Stimulated activated CD8-positive, alpha-beta memory T cell treated with anti-CD3 and anti-CD28 coated beads, Interleukin-15, amount 100 ng/mL, for 1 hour (primary cell): ENCODE data around the gene ABCG1.
"Not testable (repeated sequence)": the region's sequence is repeated elsewhere in the genome, so short reads cannot be mapped to it uniquely, and the experiment has no call there.

Source experiments
- DNase-seq: peaks from one replicate; pipeline ENCODE4 v3.0.0-alpha.2; 2020; ENCODE audit warnings: low read depth

Gene ABCG1

GRCh38 chr21:42218836-42219605 lies at the start of gene ABCG1:
TSS of gene ABCG1 (plus strand) at chr21:42219140. CDS start at chr21:42219263, 123 bp downstream.
- DNase-seq = no peak

- no peak for DNase-seq
Measured at GRCh38 chr21:42169758-42170157, 49.2 kb upstream of the ABCG1 start.

- DNase-seq = no peak
Measured at GRCh38 chr21:42171091-42172053, 47.6 kb upstream of the ABCG1 start.

DNA sequence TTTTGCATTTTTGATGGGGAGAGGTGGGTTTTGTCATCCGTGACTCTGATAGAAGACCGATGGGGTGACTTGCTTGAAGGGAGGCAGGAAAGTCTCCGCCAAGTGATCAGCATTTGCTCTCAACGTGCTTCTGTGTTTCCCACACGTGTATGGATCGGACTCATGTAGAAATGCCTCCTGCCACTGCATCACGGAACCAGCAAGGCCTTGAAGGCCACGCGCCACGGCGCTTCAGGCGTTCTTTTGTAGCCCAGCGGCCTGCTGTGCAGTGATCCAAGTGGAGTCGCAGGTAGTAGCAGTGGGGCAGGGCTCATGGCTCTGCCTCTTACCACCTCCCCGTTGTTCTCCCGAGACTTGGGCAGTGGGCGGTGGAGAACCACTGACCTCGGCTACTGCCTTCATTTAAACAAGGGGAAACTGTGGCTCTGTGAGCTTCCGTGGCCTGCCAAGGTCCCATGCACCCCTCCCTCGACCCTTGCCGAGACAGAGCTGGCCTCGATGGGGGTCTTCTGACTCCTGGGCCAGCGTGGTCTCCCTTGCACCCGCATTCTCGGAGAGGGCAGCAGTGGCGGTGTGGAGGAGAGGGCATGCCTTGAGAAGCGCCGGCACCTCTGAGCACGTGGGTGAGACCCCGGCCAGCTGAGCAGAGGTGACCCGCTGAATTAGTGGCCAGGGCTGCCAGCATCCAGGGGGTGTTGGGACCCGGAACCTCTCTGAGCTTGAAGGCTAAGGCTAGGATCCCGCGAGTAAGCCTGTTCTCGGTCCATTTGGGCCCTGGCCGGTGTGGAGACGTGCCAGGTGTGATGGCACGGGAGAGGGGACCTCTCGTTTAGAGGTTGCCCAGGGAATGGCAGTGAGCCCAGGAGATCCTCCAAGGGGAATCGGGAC lies 46.1 kb upstream of the ABCG1 start:
- no peak for DNase-seq

DNA sequence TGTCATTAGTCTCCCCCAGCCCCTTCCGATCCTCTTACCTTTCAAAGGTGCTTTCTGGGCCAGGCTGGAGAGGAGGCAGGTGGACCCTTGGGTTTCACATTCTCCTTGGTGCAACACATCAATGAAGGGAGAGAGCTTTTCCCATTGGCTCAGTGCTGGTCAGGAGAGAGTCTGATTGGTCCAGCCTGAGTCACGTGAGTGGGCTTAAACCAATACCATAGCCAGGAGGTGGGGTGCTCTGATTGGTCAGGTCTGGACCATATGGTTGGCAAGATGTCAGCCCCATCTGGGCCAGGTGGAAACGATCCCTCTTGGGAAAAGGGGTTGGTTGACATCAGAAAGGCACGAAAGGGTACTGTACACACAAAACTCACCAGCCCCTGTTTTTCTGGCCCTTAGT lies 44.8 kb upstream of the ABCG1 start:
- no peak for DNase-seq

GRCh38 chr21:42175110-42175710 lies 43.7 kb upstream of the ABCG1 start:
- DNase-seq = no peak

DNA sequence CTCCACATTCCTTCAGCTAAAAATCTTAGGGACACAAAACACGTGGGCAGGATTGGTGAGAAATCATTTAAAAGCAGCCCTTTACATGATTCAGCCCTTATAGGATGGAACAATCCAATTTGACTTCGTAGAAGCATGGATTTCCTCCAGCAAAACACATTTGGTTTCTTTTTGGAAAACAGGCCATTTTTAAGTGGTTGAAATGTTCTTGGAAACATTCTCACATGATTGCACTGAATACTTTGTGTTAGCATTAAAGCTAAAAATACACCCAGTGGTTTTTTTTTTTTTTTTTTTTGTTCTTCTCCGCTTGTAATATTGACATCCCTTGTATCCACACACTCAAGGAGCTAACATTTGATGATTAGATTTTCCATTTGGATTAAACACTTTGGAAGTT lies 42.1 kb upstream of the ABCG1 start:
- no peak for DNase-seq

DNA sequence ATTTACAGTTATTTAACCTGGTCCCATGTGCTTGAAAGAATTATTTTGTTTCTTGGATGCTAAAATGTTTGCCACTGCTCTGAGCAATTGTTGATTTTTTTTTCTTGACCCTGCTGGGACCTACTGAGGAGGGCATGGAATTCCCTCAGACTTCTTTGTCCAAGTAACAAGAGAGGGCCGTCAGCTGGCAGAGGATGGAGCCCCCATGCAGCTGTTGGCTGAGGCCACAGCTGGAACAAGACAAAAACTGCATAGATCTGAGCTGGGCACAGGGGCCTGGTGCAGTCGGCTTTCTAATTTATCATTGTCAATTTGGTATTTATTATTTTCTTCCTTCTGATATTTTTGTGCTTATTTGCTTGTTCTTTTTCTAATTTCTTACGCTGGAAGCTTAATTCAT lies 39.6 kb upstream of the ABCG1 start:
- DNase-seq = no peak

DNA sequence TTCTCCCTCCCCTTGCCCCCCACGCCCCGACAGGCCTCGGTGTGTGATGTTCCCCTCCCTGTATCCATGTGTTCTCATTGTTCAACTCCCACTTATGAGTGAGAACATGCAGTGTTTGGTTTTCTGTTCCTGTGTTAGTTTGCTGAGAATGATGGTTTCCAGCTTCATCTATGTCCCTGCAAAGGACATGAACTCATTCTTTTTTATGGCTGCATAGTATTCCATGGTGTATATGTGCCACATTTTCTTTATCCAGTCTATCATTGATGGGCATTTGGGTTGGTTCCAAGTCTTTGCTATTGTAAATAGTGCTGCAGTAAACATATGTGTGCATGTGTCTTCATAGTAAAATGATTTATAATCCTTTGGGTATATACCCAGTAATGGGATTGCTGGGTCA lies 38.9 kb upstream of the ABCG1 start:
- not testable (repeated sequence) for DNase-seq

DNA sequence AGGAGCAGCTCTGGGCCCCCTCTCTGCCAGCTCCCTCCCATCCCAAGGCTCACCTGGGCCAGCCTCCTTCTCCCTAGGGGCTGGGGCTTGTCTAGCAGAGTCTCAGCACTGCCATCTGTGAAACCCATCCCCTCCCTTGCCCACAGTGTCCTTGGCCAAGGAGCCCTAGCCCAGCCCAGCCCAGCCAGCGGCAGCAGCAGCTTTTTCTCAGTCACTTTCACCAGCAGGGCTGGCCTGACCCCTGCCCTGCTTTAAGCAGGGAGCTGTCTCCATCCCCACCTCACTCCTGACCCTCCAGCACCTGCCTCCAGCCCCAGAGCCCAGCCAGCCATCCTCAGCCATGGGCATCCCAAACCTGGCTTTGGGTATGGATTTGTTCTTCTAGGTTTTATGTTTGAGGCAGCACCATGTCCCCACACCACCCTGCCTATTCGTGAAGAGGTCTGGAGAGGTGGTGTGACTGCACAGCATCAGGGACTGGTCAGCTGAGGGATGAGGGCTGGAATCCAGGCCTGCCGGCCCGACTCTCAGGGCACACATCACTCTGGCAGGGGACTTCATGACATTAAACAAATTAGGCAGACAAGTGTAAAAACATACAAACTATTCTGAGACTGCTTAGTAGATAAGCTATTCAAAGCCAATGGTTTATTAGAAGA lies 36.1 kb upstream of the ABCG1 start:
- DNase-seq = no peak

DNA sequence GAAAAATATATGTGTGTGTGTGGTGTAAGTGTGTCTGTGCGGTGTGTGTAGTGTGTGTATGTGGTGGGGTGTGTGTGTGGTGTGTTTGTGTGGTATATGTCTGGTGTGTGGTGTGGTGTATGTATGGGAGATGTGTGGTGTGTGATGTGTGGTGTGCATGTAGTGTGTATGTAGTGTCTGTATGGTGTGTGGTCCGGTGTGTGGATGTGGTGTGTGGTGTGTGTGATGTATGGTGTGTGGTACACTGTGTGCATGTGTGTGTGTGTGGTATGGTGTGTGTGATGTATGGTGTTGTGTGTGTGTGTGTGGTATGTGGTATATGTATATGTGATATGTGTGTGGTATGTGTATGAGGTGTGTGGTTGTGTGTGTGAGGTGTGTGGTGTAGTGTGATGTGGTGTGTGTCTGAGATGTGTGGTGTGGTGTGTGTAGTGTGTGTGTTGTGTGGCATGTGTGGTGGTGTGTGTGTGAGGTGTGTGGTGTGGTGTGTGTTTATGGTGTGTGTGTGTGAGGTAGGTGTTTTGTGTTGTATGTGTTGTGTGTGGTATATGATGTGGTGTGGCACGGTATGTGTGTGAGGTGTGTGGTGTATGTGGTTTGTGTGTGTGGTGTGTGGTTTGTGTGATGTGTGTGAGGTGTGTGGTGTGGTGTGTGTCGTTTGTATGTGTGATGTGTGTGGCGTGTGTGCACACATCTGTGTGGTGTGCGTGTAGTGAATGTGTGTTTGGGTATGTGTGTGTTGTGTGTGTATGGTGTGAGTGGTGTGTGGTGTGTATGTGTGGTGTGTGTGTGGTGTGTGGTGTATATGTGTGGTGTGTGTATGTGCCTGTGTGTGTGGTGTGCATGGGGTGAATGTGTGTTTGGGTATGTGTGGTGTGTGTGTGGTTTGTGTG lies 35.3 kb upstream of the ABCG1 start:
- DNase-seq = no peak

- no peak for DNase-seq
Measured at GRCh38 chr21:42186591-42186990, 32.3 kb upstream of the ABCG1 start.

DNA sequence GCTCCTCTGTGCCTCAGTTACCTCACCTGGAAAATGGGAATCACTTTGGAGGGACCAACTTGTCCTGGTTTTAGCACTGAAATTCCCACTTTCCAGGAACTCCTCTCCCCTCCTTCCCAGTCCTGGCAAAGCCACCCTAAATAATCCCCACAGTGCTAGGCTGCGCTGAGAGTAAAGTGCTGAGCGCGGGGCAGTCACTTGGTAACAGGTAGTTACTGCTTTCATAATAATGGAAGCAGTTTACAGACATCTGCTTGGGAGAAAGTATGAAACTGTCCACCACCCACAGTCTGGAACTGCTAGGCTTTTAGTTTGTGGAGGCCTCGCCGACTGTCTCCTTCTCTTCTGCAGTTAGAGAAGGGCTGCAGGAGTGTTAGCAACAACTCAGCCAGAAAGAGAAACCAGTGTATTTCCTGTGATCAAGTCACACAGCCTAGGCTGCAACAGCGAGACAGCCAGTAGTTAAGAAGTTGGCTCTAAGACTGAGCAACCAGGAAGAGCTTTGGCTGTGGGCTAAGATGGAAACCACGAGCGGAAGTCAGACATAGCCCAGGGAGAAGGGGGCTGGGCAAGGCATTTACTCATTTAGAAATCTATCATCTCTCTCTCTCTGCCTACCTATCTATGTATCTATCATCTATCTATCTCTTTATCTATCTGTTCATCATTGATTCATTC lies 30.8 kb upstream of the ABCG1 start:
- peak; percentile 47 for DNase-seq

DNA sequence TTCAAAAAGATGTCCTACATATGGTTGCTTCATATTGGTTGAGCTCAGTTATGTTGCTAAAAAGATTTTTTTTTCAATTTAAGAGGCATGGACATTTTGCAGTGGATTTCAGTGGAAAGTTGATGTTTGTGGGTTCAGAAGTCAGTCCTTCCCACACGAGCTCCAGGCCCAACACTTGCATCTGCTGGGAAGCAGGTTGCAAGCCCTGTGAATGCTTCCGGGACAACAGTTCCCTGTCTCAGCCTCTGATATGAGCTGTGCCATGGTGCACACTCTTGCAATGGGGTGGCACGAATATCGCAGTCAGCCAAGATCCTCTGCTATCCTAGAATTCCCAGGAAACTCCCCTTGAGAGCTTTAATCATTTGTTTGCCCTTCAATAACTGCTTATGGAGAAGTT lies 30.3 kb upstream of the ABCG1 start:
- no peak for DNase-seq

- DNase-seq = no peak
Measured at GRCh38 chr21:42189431-42189830, 29.5 kb upstream of the ABCG1 start.

DNA sequence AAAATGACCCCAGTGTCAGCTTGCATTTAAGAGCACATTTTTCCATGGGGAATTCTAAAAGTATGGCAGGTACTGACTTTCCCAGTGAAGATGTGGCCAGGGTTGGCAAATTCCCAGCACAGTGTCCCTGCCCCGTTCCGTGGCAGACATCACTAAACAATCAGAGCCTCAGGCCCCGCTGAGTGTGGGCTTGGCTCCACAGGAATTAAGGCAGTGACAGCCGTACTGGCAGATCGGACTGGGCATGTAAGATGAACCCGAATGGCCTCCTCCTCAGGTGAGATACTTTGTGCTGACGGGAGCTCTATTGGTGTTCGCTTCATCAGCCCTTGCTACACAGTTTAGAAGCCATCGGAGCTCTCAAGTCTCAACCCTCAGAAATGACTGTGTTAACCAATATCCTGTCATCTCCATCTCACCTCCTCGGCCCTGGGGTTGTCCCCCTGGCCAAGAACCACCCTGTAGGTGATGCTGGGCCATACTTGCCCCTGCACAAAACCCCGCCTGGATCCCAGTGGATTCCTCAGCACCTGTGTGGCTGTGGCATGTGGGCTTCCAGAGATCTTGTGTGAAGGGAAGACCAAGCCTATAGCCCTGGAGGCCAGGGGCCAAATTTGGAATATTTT lies 29.0 kb upstream of the ABCG1 start:
- DNase-seq = no peak

DNA sequence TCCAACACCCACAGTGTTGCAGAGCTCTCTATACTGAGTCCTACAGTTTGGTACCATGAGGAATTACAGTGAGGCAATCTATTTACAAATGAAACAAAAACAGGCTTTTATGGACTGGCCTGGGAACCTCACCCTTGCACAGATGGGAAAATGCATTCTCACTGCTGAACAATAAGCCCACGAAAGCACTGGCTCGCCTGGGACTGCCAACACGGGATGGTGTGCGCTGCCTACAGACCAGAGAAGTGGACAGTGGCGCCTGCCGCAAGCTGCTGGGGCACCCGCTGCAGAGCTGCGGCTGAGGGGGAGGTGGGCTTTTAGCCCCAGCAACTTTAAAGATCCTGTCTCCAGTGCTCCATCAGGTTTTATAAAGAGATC lies 28.5 kb upstream of the ABCG1 start:
- no peak for DNase-seq

GRCh38 chr21:42191064-42191463 lies 27.9 kb upstream of the ABCG1 start:
- DNase-seq = no peak
